HCT116 (cell line): ENCODE results near the gene DPPA3. TPM values are rescaled to one million over a fixed set of nuclear protein-coding genes. Genes with fewer than 3 reads are reported as not detected.

ENCODE experiments used
- ATAC-seq: fragments of 200-7000 bp; cut with Tn5 transposase; 2 replicates; pipeline ENCODE4 v1.9.1; 2020; ENCODE audit warnings: mild to moderate bottlenecking, moderate library complexity
- BruUV-seq: library from RNA; stranded (reverse); fragments of 400-500 nt; replicated peaks from 2 replicates; lab custom pipeline; 2021; lab: Mats Ljungman, UMichigan
- CTCF ChIA-PET: fragments of 300-600 bp; sonication (Branson Sonifier 250); formaldehyde crosslinking; loops from one replicate; lab custom pipeline; 2021; ENCODE audit warnings: antibody characterized with exemption; lab: Charles Lee
- POLR2A ChIA-PET: fragments of 300-600, 350-600 bp; sonication (Branson Sonifier 250); formaldehyde crosslinking; loops from one replicate; lab custom pipeline; 2021; ENCODE audit warnings: antibody characterized with exemption; lab: Charles Lee
- RAD21 ChIA-PET, 2 experiments: fragments of 300-600 bp; sonication (Branson Sonifier 250); formaldehyde crosslinking; loops; one replicate each; lab custom pipeline; 2023; ENCODE audit warnings: low total read pairs in 2 of 2; ENCODE audit not compliant: uncharacterized antibody in 2 of 2, unreplicated experiment in 2 of 2, low non-redundant PET in 1 of 2; lab: Charles Lee
- DNase-seq: peaks from one replicate; pipeline ENCODE4 v3.0.0-alpha.2; 2010; ENCODE audit warnings: low read depth, low spot score
- H2AFZ ChIP-seq: fragments of 200-600 bp; shearing (Covaris generic), sonication (generic); 2 replicates; pipeline ENCODE4 v1.6.1; 2017; ENCODE audit warnings: low read depth, mixed run types, mixed read lengths, antibody characterized with exemption, low read length; ENCODE audit not compliant: poor library complexity, severe bottlenecking
- H3K27ac ChIP-seq: 2 replicates; pipeline ENCODE4 v1.5.1; 2012; ENCODE audit warnings: low read depth, low read length
- H3K27me3 ChIP-seq: fragments of 200-600 bp; sonication (generic); 2 replicates; pipeline ENCODE4 v1.6.1; 2016; ENCODE audit warnings: mixed run types, low read length, mixed read lengths; ENCODE audit not compliant: insufficient read depth
- H3K36me3 ChIP-seq, 2 experiments: fragments of 200-500 bp in 1 of 2; fragments of 200-600 bp in 1 of 2; sonication (Bioruptor generic) in 1 of 2; sonication (generic) in 1 of 2; 2 replicates each; pipeline versions ENCODE4 v1.5.1 to v1.6.1; 2014 to 2016; ENCODE audit warnings: low read length in 2 of 2, inconsistent platforms in 1 of 2, mixed read lengths in 1 of 2, mixed run types in 1 of 2; ENCODE audit not compliant: insufficient read depth in 2 of 2, control insufficient read depth in 1 of 2
- H3K4me1 ChIP-seq, 2 experiments: fragments of 200-600 bp in 1 of 2; sonication (generic) in 1 of 2; 2 replicates each; pipeline versions ENCODE4 v1.5.1 to v1.6.1; 2012 to 2017; ENCODE audit warnings: low read length in 2 of 2, inconsistent platforms in 1 of 2, mild to moderate bottlenecking in 1 of 2, mixed read lengths in 1 of 2, mixed run types in 1 of 2, moderate library complexity in 1 of 2; ENCODE audit not compliant: insufficient read depth in 2 of 2, control insufficient read depth in 1 of 2
- H3K4me2 ChIP-seq: fragments of 200-600 bp; sonication (generic); 2 replicates; pipeline ENCODE4 v1.6.1; 2017; ENCODE audit warnings: mixed run types, low read length, mixed read lengths
- H3K4me3 ChIP-seq, 2 experiments: fragments of 200-600 bp in 1 of 2; sonication (generic) in 1 of 2; replicated peaks in 1 of 2; 2 replicates each; pipeline ENCODE4 v1.5.1; 2011 to 2016; ENCODE audit warnings: low read length in 2 of 2, control low read depth in 1 of 2, low read depth in 1 of 2, mild to moderate bottlenecking in 1 of 2, mixed read lengths in 1 of 2, mixed run types in 1 of 2
- H3K79me2 ChIP-seq: fragments of 200-600 bp; sonication (generic); 2 replicates; pipeline ENCODE4 v1.6.1; 2017; ENCODE audit warnings: mild to moderate bottlenecking, mixed run types, low read length, moderate library complexity, mixed read lengths; ENCODE audit not compliant: insufficient read depth
- H3K9ac ChIP-seq: fragments of 200-600 bp; sonication (generic); 2 replicates; pipeline ENCODE4 v1.6.1; 2016; ENCODE audit warnings: low read length, mixed read lengths
- H3K9me2 ChIP-seq: fragments of 200-600 bp; sonication (generic), shearing (Covaris generic); 2 replicates; pipeline ENCODE4 v1.6.1; 2017; ENCODE audit warnings: mixed run types, mild to moderate bottlenecking, moderate library complexity; ENCODE audit not compliant: insufficient read depth
- H3K9me3 ChIP-seq, 2 experiments: fragments of 200-500 bp in 1 of 2; fragments of 200-600 bp in 1 of 2; sonication (Bioruptor generic) in 1 of 2; sonication (generic) in 1 of 2; 2 replicates each; pipeline ENCODE4 v1.6.1; 2014 to 2017; ENCODE audit warnings: low read length in 2 of 2, mixed read lengths in 2 of 2, inconsistent platforms in 1 of 2, low read depth in 1 of 2, mild to moderate bottlenecking in 1 of 2, mixed run types in 1 of 2, moderate library complexity in 1 of 2; ENCODE audit not compliant: control insufficient read depth in 1 of 2, insufficient read depth in 1 of 2
- H4K20me1 ChIP-seq: fragments of 200-600 bp; sonication (generic), shearing (Covaris generic); 2 replicates; pipeline ENCODE4 v1.6.1; 2017; ENCODE audit warnings: mixed run types, mild to moderate bottlenecking, moderate library complexity; ENCODE audit not compliant: insufficient read depth
- ATF3 ChIP-seq: IDR thresholded peaks from 2 replicates; pipeline ENCODE4 v1.6.1; 2012
- CBX3 ChIP-seq: IDR thresholded peaks from 2 replicates; pipeline ENCODE4 v1.6.1; 2012; ENCODE audit warnings: low read depth
- ELF1 ChIP-seq: IDR thresholded peaks from 2 replicates; pipeline ENCODE4 v1.6.1; 2012; ENCODE audit warnings: low read depth, borderline replicate concordance
- EZH2phosphoT487 ChIP-seq: fragments of 200-600 bp; IDR thresholded peaks from 2 replicates; pipeline ENCODE4 v1.6.1; 2018; ENCODE audit warnings: antibody characterized with exemption, borderline replicate concordance
- JUND ChIP-seq: IDR thresholded peaks from 2 replicates; pipeline ENCODE4 v1.6.1; 2012
- MAX ChIP-seq: IDR thresholded peaks from 2 replicates; pipeline ENCODE4 v1.6.1; 2012
- POLR2A ChIP-seq: IDR thresholded peaks from 2 replicates; pipeline ENCODE4 v1.7.0; 2011; ENCODE audit warnings: borderline replicate concordance; ENCODE audit not compliant: insufficient read depth, insufficient read length; ENCODE audit errors: extremely low read depth
- REST ChIP-seq: IDR thresholded peaks from 2 replicates; pipeline ENCODE4 v1.6.1; 2012; ENCODE audit warnings: low read depth
- SP1 ChIP-seq: IDR thresholded peaks from 2 replicates; pipeline ENCODE4 v1.6.1; 2012; ENCODE audit warnings: low read depth
- YY1 ChIP-seq: IDR thresholded peaks from 2 replicates; pipeline ENCODE4 v1.6.1; 2011; ENCODE audit warnings: low read length, low read depth, moderate library complexity, mild to moderate bottlenecking; ENCODE audit not compliant: insufficient replicate concordance; ENCODE audit errors: extremely low read depth
- ZBTB33 ChIP-seq: IDR thresholded peaks from 2 replicates; pipeline ENCODE4 v1.6.1; 2011; ENCODE audit warnings: mild to moderate bottlenecking, low read length, moderate library complexity; ENCODE audit not compliant: insufficient replicate concordance; ENCODE audit errors: extremely low read depth
- ZFX ChIP-seq: fragments of 450-650 bp; IDR thresholded peaks from 2 replicates; pipeline ENCODE4 v1.6.1; 2017
- ZNF274 ChIP-seq: fragments of 200-500 bp; sonication (Bioruptor generic); IDR thresholded peaks from 2 replicates; pipeline ENCODE4 v1.6.1; 2014; ENCODE audit warnings: mild to moderate bottlenecking, low read depth, low read length, inconsistent platforms
- intact Hi-C: fragments of 100-400 bp; cut with micrococcal nuclease; formaldehyde crosslinking; loops from 2 replicates; pipeline ENCODE4 v1.10.0; 2022
- total RNA-seq: library from RNA; stranded (reverse); gene quantifications from one replicate; pipeline ENCODE4 v1.2.1, GENCODE V29; 2021; ENCODE audit not compliant: unreplicated experiment

The DPPA3 gene
- total RNA-seq, 1 experiment from 2014 or later: not detected

GRCh38 chr12:7748852-7749251 is 37.6 kb downstream of the DPPA3 start:
- TF ChIP-seq YY1: no peak
- TF ChIP-seq ELF1: no peak
- TF ChIP-seq REST: no peak
- no peak for TF ChIP-seq ATF3
- no peak for TF ChIP-seq JUND
- TF ChIP-seq SP1: no peak
- TF ChIP-seq ZFX: no peak
- no peak for TF ChIP-seq ZNF274
- no peak for TF ChIP-seq ZBTB33
- TF ChIP-seq EZH2phosphoT487: no peak
- TF ChIP-seq POLR2A: no peak
- no peak for TF ChIP-seq CBX3
- no peak for TF ChIP-seq MAX
- no peaks in the 10 kb centered on the region for H3K9me3 ChIP-seq
- POLR2A ChIA-PET: no interaction called here

More at GRCh38 chr12:7748852-7749251, 37.6 kb downstream of the DPPA3 start:
- Histone ChIP-seq H3K4me2 (no peak overlapping the region), H3K27ac (no peak overlapping the region), H3K9ac (no peak overlapping the region), H3K36me3 (no peaks in the 10 kb centered on the region), H3K27me3 (no peaks in the 10 kb centered on the region), H3K4me1 (no peaks in the 10 kb centered on the region), H3K4me3 (no peak overlapping the region), H2AFZ (no peak overlapping the region), H3K9me2 (no peaks in the 10 kb centered on the region), H4K20me1 (no peaks in the 10 kb centered on the region), H3K79me2 (no peaks in the 10 kb centered on the region)
- ATAC-seq: no peak
- no TSS peak for BruUV-seq
- intact Hi-C loops: no loop called here
- RAD21 ChIA-PET: no interaction called here
- DNase-seq: no peak
- CTCF ChIA-PET: no interaction called here
